ENCODE data around the gene PLAAT2.
"Not testable (repeated sequence)": the region's sequence is repeated elsewhere in the genome, so short reads cannot be mapped to it uniquely, and the experiment has no call there.

Gene PLAAT2

GRCh38 chr11:63563201-63564055 is at the start of gene PLAAT2:
Gene PLAAT2 (minus strand): TSS chr11:63563379. CDS start chr11:63563324, 55 bp downstream.
- Mint-ChIP-seq H3K4me1 (peaks cover 22 to 31% of the 10 kb centered on the region in 2 donors), H3K27me3 (peaks cover 5 to 13% of the 10 kb centered on the region in 2 donors), H3K9me3 (no peaks in the 10 kb centered on the region), H3K36me3 (no peaks in the 10 kb centered on the region), H3K27ac (peak within 1 kb of the TSS; percentile 25), H3K4me3 (no peak within 1 kb of the TSS)
- no peak for DNase-seq
- no peak for ATAC-seq (replicated peaks)

GRCh38 chr11:63612181-63612580 is 49.0 kb upstream of the PLAAT2 start:
- DNase-seq (no peak), ATAC-seq (replicated peaks) (no peak)
- Mint-ChIP-seq H3K36me3 (no peaks in the 10 kb centered on the region), H3K4me3 (no peak overlapping the region), H3K27ac (no peak overlapping the region), H3K4me1 (peaks cover 13 to 33% of the 10 kb centered on the region in 2 donors), H3K9me3 (no peaks in the 10 kb centered on the region), H3K27me3 (peaks cover 4 to 32% of the 10 kb centered on the region in 2 donors)

DNA sequence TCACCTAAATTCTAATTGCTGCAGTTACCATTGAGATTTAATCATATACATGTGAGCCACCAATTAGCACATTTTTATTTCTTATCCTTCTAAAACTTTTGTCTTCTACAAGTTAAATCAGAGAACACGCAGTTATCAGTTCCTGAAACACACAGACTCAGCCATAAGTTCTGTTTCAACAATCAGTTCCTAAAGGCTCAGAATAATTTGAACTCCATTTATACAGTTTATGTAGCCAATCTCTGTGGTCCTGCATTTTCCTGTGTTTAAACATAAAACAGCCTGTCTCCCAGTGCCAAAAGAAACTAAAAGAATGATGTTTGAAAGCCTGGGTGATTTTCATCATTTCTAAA is 48.2 kb upstream of the PLAAT2 start:
- no peak overlapping the region for H3K4me3 Mint-ChIP-seq
- H3K4me1 Mint-ChIP-seq = peaks cover 13 to 33% of the 10 kb centered on the region in 2 donors
- ATAC-seq (replicated peaks) = no peak
- H3K9me3 Mint-ChIP-seq = no peaks in the 10 kb centered on the region
- H3K27ac Mint-ChIP-seq = no peak overlapping the region
- no peak for DNase-seq
- peaks cover 11 to 40% of the 10 kb centered on the region in 2 donors for H3K27me3 Mint-ChIP-seq
- no peaks in the 10 kb centered on the region for H3K36me3 Mint-ChIP-seq

GRCh38 chr11:63610604-63611394 is 47.6 kb upstream of the PLAAT2 start:
- Mint-ChIP-seq H3K4me1 (peaks cover 13 to 33% of the 10 kb centered on the region in 2 donors), H3K36me3 (no peaks in the 10 kb centered on the region), H3K27ac (no peak overlapping the region), H3K27me3 (peaks cover 12 to 37% of the 10 kb centered on the region in 2 donors), H3K4me3 (no peak overlapping the region), H3K9me3 (no peaks in the 10 kb centered on the region)
- DNase-seq (no peak), ATAC-seq (replicated peaks) (no peak)

DNA sequence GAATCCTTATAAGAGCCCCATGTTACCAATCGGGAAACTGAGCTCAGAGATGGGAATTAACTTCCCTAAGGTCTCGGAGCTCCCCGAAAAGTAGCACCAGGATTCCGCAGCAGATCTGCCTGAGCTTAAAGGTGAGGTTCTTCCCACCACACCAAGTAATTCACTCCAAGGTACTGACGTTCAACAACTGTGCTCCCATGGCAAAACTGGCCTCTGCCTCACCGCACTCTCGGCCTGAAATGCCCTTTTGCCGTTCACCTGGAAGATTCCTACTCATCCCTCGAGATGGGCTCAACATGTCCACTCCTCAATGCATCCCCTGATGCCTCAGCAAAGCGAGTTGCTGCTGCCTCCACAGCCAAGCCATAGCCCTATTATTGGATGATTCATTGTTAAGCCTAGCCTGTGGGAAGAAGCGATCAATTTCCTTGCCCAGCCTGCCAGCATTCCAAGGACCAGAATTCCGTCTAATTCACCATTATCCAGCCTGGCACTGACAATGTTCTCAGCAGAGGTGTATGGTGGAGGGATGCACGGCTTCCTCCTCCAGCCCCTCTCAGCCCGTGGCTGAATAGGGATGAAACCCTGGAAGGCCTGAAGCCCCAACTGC is 46.9 kb upstream of the PLAAT2 start:
- no peaks in the 10 kb centered on the region for H3K36me3 Mint-ChIP-seq
- ATAC-seq (replicated peaks) = no peak
- no peak overlapping the region for H3K27ac Mint-ChIP-seq
- H3K27me3 Mint-ChIP-seq = peaks cover 12 to 36% of the 10 kb centered on the region in 2 donors
- H3K9me3 Mint-ChIP-seq = no peaks in the 10 kb centered on the region
- H3K4me3 Mint-ChIP-seq = no peak overlapping the region
- no peak for DNase-seq
- peaks cover 13 to 33% of the 10 kb centered on the region in 2 donors for H3K4me1 Mint-ChIP-seq

DNA sequence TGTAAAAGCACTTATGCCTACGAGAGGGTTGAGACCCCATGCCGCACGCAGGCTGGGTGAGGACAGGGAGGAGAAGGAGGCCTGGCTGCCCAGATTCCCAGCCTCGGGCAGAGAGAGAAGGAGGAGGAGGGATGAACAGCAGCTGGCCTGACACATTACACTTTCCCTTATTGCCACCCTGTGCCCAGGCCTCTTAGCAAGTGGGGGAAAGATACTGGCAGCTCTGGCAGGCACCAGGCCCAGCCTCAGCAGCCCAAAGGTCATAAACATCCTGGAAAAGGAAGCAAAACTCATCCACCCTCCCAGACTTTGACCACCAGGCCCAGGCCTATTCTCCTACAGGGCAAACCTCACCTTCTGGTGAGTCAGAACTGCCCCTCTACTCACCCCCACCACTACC is 46.4 kb upstream of the PLAAT2 start:
- H3K27ac Mint-ChIP-seq = no peak overlapping the region

GRCh38 chr11:63608353-63609345 is 45.5 kb upstream of the PLAAT2 start:
- Mint-ChIP-seq H3K4me1 (peaks cover 10 to 21% of the 10 kb centered on the region in 2 donors), H3K27me3 (peaks cover 12 to 25% of the 10 kb centered on the region in 2 donors), H3K4me3 (no peak overlapping the region), H3K36me3 (no peaks in the 10 kb centered on the region), H3K9me3 (no peaks in the 10 kb centered on the region), H3K27ac (no peak overlapping the region)
- DNase-seq = no peak
- peak; percentile 41 to 46 for ATAC-seq (replicated peaks)

More for the DNA sequence above, 46.4 kb upstream of the PLAAT2 start:
- H3K27me3 Mint-ChIP-seq = peaks cover 12 to 34% of the 10 kb centered on the region in 2 donors
- ATAC-seq (replicated peaks) (peak; percentile 36 to 43), DNase-seq (no peak)
- H3K36me3 Mint-ChIP-seq = no peaks in the 10 kb centered on the region
- H3K4me1 Mint-ChIP-seq = peaks cover 12 to 30% of the 10 kb centered on the region in 2 donors
- H3K4me3 Mint-ChIP-seq = peak overlapping the region in 1 of 2 donors; percentile 5
- H3K9me3 Mint-ChIP-seq = no peaks in the 10 kb centered on the region

- H3K4me1 Mint-ChIP-seq = peaks cover 0 to 2% of the 10 kb centered on the region in 2 donors
- DNase-seq = no peak
- H3K27ac Mint-ChIP-seq = no peak overlapping the region
- H3K4me3 Mint-ChIP-seq = no peak overlapping the region
- no peak for ATAC-seq (replicated peaks)
- no peaks in the 10 kb centered on the region for H3K9me3 Mint-ChIP-seq
- H3K36me3 Mint-ChIP-seq = no peaks in the 10 kb centered on the region
- H3K27me3 Mint-ChIP-seq = peaks cover 12 to 17% of the 10 kb centered on the region in 2 donors
Measured at GRCh38 chr11:63603180-63603518, 40.0 kb upstream of the PLAAT2 start.

- not testable (repeated sequence) for DNase-seq; H3K27ac Mint-ChIP-seq; H3K36me3 Mint-ChIP-seq; H3K4me1 Mint-ChIP-seq; ATAC-seq (replicated peaks); H3K4me3 Mint-ChIP-seq; H3K9me3 Mint-ChIP-seq
- peaks cover 10 to 15% of the 10 kb centered on the region in 2 donors for H3K27me3 Mint-ChIP-seq
Measured at GRCh38 chr11:63602290-63603179, 39.4 kb upstream of the PLAAT2 start.

DNA sequence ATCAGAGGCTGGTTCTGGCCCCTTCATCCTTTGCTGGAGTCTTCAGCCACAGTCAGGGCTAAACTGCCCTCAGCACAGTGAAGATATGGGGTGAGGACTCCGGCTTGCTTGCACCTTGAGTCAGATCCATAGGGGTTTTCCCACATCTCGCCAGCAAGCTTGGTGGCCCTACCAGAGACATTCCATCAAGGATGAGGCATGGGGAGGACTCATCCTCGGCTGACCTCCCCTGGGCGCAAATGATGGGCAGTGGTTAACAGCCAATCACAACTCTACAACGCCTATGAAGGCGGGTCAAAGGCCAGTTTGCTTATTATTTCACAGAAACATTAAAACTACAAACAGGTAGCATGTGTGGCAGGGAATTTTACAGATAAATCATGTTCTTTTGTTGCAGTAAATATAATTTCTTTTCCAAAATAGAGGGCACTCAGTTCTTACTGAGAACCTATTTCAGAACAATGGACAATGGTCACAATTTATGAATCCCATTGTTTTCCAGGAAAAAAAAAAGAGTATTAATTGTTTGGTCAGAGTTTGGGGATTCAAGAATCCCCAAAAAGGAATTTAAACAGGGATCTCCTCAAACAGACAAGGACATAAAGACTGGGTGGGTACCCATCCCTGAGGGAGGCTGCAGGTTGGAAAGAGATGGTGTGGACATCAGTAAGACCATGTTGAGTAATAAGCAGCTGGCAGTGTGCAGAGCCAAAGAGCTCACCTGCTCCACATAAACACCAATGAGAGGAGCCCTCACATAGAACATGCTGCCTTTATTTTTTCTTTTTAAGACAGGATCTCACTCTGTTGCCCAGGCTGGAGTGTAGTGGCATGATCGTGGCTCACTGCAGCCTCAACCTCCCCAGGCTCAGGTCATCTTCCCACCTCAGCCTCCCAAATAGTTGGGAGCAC is 36.3 kb upstream of the PLAAT2 start:
- H3K36me3 Mint-ChIP-seq = no peaks in the 10 kb centered on the region
- no peaks in the 10 kb centered on the region for H3K9me3 Mint-ChIP-seq
- no peak overlapping the region for H3K4me3 Mint-ChIP-seq
- H3K27ac Mint-ChIP-seq = no peak overlapping the region
- DNase-seq (no peak), ATAC-seq (replicated peaks) (no peak)
- H3K27me3 Mint-ChIP-seq = peaks cover 0 to 4% of the 10 kb centered on the region in 2 donors
- peaks cover 0 to under 1% of the 10 kb centered on the region in 2 donors for H3K4me1 Mint-ChIP-seq

GRCh38 chr11:63598556-63598955 is 35.4 kb upstream of the PLAAT2 start:
- Mint-ChIP-seq H3K4me3 (no peak overlapping the region), H3K4me1 (peaks cover 3 to 7% of the 10 kb centered on the region in 2 donors), H3K9me3 (no peaks in the 10 kb centered on the region), H3K27me3 (peaks cover 0 to 7% of the 10 kb centered on the region in 2 donors), H3K36me3 (no peaks in the 10 kb centered on the region), H3K27ac (no peak overlapping the region)
- ATAC-seq (replicated peaks) (no peak), DNase-seq (no peak)

DNA sequence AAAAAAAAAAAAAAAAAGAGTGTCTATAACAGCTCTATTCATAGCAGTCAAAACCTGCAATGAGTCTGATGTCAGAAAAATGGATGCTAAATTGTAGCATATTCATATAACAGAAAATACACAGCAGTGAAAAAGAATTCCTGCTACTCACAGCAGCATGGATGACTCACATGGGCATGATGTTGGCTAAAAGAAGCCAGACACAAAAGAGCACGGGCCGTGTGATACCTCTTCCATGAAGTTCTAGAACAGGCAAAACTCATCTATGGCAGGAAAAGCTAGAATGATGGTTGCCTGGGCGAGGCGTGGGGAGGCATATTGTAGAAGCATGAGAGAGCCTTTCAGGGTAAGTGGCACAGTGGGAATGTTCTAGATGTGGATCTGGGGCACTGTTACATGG is 32.1 kb upstream of the PLAAT2 start:
- Mint-ChIP-seq H3K27ac (no peak overlapping the region), H3K36me3 (no peaks in the 10 kb centered on the region), H3K9me3 (no peaks in the 10 kb centered on the region), H3K4me1 (peaks cover 5 to 7% of the 10 kb centered on the region in 2 donors), H3K27me3 (peaks cover 0 to 7% of the 10 kb centered on the region in 2 donors), H3K4me3 (no peak overlapping the region)
- ATAC-seq (replicated peaks) (no peak), DNase-seq (no peak)

All from stimulated activated naive B cell treated with anti-CD40 and anti-IgM and Interleukin-4, amounts not matched to agents 10 μg/mL and 1 μg/mL and 100 μg/mL, for 72 hours (primary cell).